IPS-NIHi11 (cell line): Measurements from ENCODE around the gene ADORA2A.

ENCODE experiments used
- DNase-seq: peaks from one replicate; pipeline ENCODE4 v3.0.0; 2012; ENCODE audit warnings: mixed read lengths, low spot score

Gene ADORA2A

DNA sequence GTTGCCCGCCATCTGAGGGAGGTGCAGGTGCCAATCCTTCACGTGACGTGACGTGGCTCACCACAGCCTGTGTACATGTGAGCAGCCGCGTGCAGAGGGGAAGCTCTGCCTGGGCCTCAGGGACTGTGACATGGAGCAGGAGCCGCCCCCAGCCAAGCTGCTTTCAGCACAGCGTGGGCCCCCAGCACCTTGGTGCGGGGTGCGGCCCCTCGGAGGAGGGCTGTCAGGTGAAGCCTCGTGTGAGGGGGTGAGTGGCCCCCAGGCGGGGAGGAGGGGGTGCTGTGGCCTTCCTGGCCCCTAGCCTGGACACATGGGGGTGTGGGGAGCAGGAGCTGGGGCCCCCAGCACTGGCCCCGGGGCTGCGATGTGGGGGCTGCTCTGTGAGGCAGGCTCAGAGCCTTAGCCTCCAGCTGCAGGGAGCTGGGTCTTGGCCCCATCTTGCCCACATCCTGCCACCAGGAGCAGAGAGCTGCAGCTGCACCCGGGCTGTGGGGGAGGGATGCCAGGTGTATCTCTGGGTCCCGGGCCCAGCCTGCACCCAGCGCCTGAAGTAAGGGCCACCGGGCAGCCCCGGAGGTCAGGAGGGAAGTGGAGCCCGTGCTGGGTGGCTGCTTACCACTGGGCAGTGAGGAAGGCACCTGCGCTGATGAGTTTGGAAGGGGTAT is at the start of gene ADORA2A:
Gene ADORA2A, plus strand, starts transcription at position 100 of the 665 bp plus-strand sequence. CDS start 5,806 bp downstream, outside the sequence.
- DNase-seq: no peak

GRCh38 chr22:24379536-24379935 is 47.9 kb upstream of the ADORA2A start:
- no peak for DNase-seq

- no peak for DNase-seq
These were observed 47.0 kb upstream of the ADORA2A start for GRCh38 chr22:24380220-24380904.

DNA sequence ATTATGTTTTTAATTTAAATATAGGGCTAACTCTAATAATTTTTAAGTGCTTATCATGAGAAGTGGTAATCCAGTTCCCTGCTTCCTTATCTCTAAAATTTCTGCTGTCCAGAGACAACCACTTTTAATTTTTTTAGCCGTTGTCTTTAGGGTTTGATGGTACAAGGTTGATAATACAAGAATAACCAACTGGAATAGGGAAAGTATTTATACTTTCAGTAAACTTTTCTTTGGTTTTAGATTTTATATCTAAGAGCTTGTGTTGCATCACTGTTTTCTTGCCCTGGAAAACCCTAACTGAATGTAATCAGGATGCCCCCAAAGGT is 46.5 kb upstream of the ADORA2A start:
- DNase-seq: no peak

DNA sequence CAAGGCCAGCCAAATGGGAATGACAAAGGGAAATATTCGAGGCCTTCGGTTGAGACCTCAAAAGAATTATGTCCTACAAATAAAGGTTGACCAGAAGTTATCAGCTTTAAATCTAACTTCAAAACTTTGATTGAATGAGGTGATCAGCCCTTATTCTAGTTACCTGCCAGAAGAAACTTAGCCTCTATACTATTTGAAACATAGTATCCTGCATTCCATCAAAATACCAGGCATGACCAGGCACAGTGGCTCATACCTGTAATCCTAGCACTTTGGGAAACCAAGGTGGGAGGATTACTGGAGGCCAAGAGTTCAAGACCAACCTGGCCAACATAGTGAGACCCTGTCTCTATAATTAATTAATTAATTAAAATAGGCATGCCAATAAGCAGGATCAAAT is 44.3 kb upstream of the ADORA2A start:
- DNase-seq: no peak

GRCh38 chr22:24384131-24384530 is 43.3 kb upstream of the ADORA2A start:
- DNase-seq: no peak

DNA sequence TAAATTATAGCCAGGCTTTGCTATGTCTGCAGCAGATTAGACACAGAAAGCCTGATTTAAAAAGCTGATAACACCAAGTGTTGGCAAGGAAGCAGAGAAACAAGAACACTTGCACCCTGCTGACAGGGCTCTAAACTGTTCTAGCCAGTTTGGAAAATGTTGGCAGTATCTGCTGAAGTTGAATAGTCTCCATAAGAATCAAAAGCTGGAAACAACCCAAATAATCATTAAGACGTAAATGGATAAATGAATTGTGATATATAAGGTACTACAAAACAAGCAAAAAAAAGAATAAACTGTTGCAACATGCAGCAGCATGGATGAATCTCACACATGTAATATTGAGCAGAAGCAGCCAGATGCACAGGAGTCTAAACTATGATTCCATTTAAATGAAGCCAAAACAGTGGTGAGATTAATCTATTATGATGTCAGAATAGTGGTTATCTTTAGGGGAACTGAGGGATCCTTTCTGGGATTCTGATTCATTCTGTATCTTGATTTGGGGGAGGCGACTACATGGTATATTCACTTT is 40.4 kb upstream of the ADORA2A start:
- no peak for DNase-seq

DNA sequence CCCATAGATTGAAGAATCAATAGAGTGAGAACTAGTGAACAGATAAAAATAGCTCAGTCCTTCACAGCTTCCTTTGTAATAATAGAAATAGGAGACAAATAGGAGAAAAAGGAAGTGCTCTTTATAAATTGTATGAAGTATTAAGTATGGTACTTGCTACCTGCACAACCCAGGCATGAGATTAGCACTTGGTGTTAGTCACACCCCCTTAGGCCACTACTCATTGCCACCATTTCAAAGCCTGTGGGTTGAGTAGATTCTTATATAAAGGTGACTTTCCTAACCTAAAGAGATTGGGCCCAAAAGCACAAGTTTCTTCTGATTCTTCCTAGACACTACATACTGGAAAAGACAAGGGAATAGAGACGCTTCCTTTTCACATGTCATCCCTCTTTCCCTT is 37.7 kb upstream of the ADORA2A start:
- DNase-seq: no peak

- no peak for DNase-seq
These were observed 37.2 kb upstream of the ADORA2A start for GRCh38 chr22:24390156-24390555.

- no peak for DNase-seq
These were observed 36.8 kb upstream of the ADORA2A start for GRCh38 chr22:24390576-24390975.

GRCh38 chr22:24391836-24392217 is 35.6 kb upstream of the ADORA2A start:
- DNase-seq: no peak

- DNase-seq: no peak
These were observed 35.0 kb upstream of the ADORA2A start for GRCh38 chr22:24392218-24392931.

DNA sequence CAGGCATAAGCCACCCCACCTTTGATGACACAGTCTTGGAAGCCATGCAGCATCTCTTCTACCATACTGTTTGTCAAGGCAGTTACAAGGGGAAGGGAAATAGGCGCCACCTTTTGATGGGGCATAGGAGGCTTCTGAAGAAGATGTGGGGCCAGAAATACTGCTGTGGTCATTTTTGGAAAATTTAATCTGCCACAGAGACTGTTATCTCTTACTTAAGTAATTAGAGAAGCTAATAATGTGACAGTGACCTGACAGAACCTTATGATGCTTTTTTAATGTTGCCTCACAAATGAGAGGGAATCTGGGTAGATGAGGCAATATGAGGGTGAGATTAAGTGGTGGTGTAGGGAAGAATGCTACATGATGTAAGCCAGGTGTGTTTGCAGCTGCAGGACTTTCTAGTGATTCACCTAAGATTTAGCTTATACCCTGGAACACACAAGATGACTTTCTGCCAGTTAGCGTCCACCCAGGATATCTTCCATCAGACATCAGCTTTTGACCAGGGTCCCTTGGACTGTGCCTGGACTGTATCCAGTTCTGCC is 34.3 kb upstream of the ADORA2A start:
- DNase-seq: no peak

GRCh38 chr22:24393848-24394247 is 33.6 kb upstream of the ADORA2A start:
- no peak for DNase-seq

DNA sequence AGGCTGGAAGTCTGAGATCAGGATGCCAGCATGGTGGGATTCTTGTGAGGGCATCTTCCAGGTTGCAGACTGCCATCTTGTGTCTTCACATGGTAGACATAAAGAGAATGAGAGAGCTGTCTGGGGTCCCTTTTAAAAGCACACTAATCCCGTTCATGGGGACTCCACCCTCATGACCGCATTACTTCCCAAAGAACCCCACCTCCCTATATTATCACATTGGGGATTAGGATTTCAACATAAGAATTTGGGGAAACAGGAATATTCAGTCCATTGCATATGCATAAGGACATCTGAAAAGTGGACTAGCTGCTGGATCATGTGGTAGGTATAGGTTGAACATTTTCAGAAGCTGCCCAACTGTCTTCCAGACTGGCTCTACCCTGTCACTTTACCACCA is 33.1 kb upstream of the ADORA2A start:
- DNase-seq: no peak

- DNase-seq: no peak
These were observed 29.0 kb upstream of the ADORA2A start for GRCh38 chr22:24398409-24398808.

- DNase-seq: no peak
These were observed 27.2 kb upstream of the ADORA2A start for GRCh38 chr22:24400034-24400725.

DNA sequence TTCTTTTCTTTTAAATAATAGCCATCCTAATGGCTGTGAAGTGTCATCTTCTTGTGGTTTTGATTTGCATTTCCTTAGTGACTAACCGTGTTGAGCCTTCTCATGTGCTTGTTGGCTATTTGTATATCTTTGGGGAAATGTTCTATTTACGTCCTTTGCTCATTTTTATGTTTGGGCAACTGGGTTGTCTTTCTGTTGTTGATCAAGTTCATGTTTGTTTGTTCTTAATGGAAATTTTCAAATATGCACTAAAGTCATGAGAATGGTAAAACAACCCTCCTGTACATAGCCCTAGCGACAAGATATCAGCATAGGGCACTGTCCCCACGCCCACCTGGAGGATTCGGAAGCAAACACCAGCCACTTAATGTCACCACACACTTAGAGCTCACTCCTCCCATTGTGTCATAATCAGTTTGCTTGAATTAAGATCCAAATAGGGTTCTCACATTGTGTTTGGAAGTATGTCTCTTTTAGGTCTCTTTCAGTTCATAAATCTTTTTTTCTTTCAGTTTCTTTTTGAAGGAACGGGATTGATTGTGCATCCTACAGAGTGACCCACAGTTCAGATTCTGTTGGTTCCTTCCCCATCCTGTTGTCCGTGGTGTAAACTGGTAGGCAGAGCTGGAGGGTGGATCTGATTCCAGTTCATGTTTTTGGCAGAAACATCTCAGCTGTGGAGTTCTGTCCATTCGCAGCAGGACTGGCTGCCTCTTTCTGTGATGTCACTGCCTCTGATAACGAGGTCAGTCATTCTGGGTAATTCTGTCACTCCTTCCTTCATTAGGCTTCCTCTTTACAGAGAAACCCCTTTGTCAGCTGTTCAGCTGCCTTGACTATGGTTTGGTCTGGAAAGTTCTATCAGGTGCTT is 26.4 kb upstream of the ADORA2A start:
- DNase-seq: no peak

GRCh38 chr22:24401931-24402367 is 25.4 kb upstream of the ADORA2A start:
- DNase-seq: no peak

GRCh38 chr22:24402460-24403192 is 24.8 kb upstream of the ADORA2A start:
- DNase-seq: no peak
